Measurements from ENCODE around the gene PFKFB2. TPM values are rescaled to one million over a fixed set of nuclear protein-coding genes. Genes with fewer than 3 reads are reported as not detected.

PFKFB2 gene
- total and polyA plus RNA-seq, 2 donors (not counting 3 experiments of a cell fraction or from before 2014, with no cell fraction given) = 0.70 to 2.0 TPM

- Histone ChIP-seq H3K27me3 (ENCODE audit: control insufficient read depth in 2 of 2, insufficient read depth in 2 of 2, low read length in 2 of 2) (peaks cover 0 to 5% of the 10 kb centered on the region in 2 experiments), H3K4me3 (replicated peaks in 1 of 3; ENCODE audit: insufficient read depth in 1 of 3, low read depth in 1 of 3, low read length in 3 of 3) (no peak overlapping the region), H3K79me2 (ENCODE audit: control insufficient read depth, insufficient read depth, low read length) (no peaks in the 10 kb centered on the region), H3K4me1 (ENCODE audit: control insufficient read depth, extremely low read depth, insufficient read depth, low read length) (peaks cover 4% of the 10 kb centered on the region), H3K36me3 (ENCODE audit: control insufficient read depth in 2 of 2, extremely low read depth in 1 of 2, insufficient read depth in 2 of 2, low read length in 2 of 2) (no peaks in the 10 kb centered on the region), H3K9me1 (replicated peaks; ENCODE audit: control insufficient read depth, extremely low read depth, insufficient read depth, low read length) (no peaks in the 10 kb centered on the region), H4K20me1 (replicated peaks; ENCODE audit: control insufficient read depth, extremely low read depth, insufficient read depth, low read length) (no peaks in the 10 kb centered on the region), H3K4me2 (ENCODE audit: insufficient read depth, low read length) (no peak overlapping the region), H2AFZ (ENCODE audit: low read depth, low read length) (no peak overlapping the region), H3K9ac (replicated peaks; ENCODE audit: extremely low read depth, insufficient read depth, low read length) (no peak overlapping the region), H3K27ac (ENCODE audit: insufficient read depth, low read depth, low read length) (no peak overlapping the region), H3K9me3 (replicated peaks; ENCODE audit: control insufficient read depth, insufficient read depth, low read length) (no peaks in the 10 kb centered on the region)
- dilution Hi-C loops (cut with MboI; ENCODE audit: extremely low pct_ligation_motif_present, low sequenced_read_pairs) = no loop called here
- no peak for TF ChIP-seq MYC (IDR thresholded peaks at IDR 0.05; ENCODE audit: low read depth, low read length)
- no peak for TF ChIP-seq JUN (IDR thresholded peaks at IDR 0.05; ENCODE audit: borderline replicate concordance, insufficient read depth, insufficient read length, low read depth)
- TF ChIP-seq GATA2 (IDR thresholded peaks at IDR 0.05; ENCODE audit: insufficient read depth, insufficient read length, low read depth, low read length) = no peak
- no peak for TF ChIP-seq POLR2A (IDR thresholded peaks at IDR 0.05; ENCODE audit: low read depth, low read length)
- TF ChIP-seq MAX (IDR thresholded peaks at IDR 0.05; ENCODE audit: insufficient read depth, insufficient read length) = no peak
- TF ChIP-seq CTCF (IDR thresholded peaks at IDR 0.05; ENCODE audit: extremely low read depth in 1 of 2, insufficient read depth in 1 of 2, low read depth in 1 of 2, low read length in 2 of 2) = no peak
- no peak for TF ChIP-seq FOS (IDR thresholded peaks at IDR 0.05; ENCODE audit: borderline replicate concordance, insufficient read depth, low read length)
- no peak for TF ChIP-seq POLR2AphosphoS5 (IDR thresholded peaks at IDR 0.05; ENCODE audit: insufficient read depth, low read depth, low read length)
- no peak for TF ChIP-seq EZH2 (IDR thresholded peaks at IDR 0.05; ENCODE audit: borderline replicate concordance, low read depth, low read length, severe bottlenecking)
- intact Hi-C loops (cut with micrococcal nuclease) = no loop called here
- CTCF ChIA-PET = interaction anchor here (1.2 kb wide), 1 partner anchor 12 kb away, joined by 3 read pairs; no protein-coding TSS in a partner anchor
- FAIRE-seq (no peak), DNase-seq (ENCODE audit: low read depth, low spot score) (no peak)
- no TSS peak for BruUV-seq (replicated peaks)
- POLR2A ChIA-PET = no interaction called here
Measured at GRCh38 chr1:207056673-207057072, 3.6 kb downstream of the PFKFB2 start.
